Stimulated activated CD8-positive, alpha-beta memory T cell treated with anti-CD3 and anti-CD28 coated beads, Interleukin-2, amount 100 ng/mL, for 1 hour (primary cell): ENCODE data around the gene UCP3.

ENCODE experiments used
- DNase-seq, 2 donors: peaks; one replicate each; pipeline ENCODE4 v3.0.0-alpha.2; 2020; ENCODE audit warnings: low read depth in 2 of 2

UCP3 gene

GRCh38 chr11:73956876-73957653 is 51.8 kb downstream of the UCP3 start:
- DNase-seq: no peak

DNA sequence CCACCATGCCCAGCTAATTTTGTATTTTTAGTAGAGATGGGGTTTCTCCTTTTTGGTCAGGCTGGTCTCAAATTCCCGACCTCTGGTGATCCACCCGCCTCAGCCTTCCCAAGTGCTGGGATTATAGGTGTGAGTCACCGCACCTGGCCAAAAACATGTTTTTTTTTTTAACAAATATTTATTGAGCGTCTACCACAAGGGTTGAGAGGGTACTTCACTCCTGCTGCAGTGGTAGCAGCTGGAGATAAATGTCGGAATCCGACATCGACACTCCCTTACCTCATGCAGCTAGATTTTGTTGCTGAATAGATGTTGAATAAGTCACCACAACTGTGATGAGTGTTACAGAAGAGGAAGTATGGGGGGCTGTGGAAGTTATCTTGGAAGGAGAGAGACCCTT is 57.1 kb downstream of the UCP3 start:
- no peak for DNase-seq

- DNase-seq: no peak
Observed at GRCh38 chr11:73950869-73951710, 57.8 kb downstream of the UCP3 start, which contains the start of gene DNAJB13. Gene DNAJB13, plus strand, starts transcription at chr11:73951026. Its CDS starts 44 bp downstream, at chr11:73951070.
